Ovary (tissue), 3 donors: Measurements from ENCODE around the gene MAPK8IP3.

Experiments
- POLR2A ChIP-seq: fragments of 450-650 bp; IDR thresholded peaks from one replicate; pipeline ENCODE4 v1.6.1; 2017; ENCODE audit warnings: antibody characterized with exemption, mild to moderate bottlenecking, moderate library complexity
- TF ChIP-seq, protein P1 (sequence below), 3 donors: fragments of 450-650 bp in 2 of 3; fragments of 200-600 bp in 1 of 3; IDR thresholded peaks; one replicate each; pipeline versions ENCODE4 v1.5.1 to v1.8.0; 2016 to 2022; ENCODE audit warnings: antibody characterized with exemption in 3 of 3, mild to moderate bottlenecking in 1 of 3
- donor health status: DM: no; HTN: no; CAD: no.

DNA sequence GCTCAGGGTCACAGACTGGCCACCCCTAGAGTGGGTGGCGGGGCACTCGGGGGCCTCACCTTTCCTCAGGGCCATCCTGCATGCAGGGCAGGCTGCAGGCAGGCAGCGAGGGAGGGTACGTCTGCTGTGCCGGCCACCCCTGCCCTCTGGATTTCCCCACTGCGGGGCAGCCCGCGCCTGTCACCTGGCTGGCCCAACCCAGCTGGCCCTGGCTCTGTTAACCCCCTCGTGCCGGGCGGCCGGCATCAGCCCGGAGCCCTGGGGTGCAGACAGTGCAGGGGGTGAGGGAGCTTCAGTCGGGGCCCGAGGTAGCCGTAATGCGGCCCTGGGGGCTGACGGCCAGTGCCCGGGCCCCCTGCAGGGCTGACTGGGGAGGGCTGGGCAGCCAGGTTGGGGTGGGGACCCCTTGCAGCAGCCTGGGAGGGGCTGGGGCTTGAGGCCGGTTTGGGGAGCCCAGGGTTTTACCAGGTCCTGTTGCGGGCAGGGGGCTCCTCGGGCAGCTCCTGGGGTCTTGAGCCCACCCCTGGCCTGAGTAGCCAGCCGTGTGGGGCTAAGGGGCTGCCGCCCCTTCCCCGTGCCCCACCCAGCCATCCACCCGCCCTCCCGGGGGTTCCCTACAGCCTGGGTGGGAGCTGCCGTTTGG lies 87.7 kb downstream of the MAPK8IP3 start, which contains the start of gene IGFALS:
- TF ChIP-seq POLR2A = no peak
- TF ChIP-seq, protein P1, sequence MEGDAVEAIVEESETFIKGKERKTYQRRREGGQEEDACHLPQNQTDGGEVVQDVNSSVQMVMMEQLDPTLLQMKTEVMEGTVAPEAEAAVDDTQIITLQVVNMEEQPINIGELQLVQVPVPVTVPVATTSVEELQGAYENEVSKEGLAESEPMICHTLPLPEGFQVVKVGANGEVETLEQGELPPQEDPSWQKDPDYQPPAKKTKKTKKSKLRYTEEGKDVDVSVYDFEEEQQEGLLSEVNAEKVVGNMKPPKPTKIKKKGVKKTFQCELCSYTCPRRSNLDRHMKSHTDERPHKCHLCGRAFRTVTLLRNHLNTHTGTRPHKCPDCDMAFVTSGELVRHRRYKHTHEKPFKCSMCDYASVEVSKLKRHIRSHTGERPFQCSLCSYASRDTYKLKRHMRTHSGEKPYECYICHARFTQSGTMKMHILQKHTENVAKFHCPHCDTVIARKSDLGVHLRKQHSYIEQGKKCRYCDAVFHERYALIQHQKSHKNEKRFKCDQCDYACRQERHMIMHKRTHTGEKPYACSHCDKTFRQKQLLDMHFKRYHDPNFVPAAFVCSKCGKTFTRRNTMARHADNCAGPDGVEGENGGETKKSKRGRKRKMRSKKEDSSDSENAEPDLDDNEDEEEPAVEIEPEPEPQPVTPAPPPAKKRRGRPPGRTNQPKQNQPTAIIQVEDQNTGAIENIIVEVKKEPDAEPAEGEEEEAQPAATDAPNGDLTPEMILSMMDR (IDR thresholded peaks at IDR 0.05) = no peak
